ENCODE results near the gene CARD14. TPM values are rescaled to one million over a fixed set of nuclear protein-coding genes. Genes with fewer than 3 reads are reported as not detected.
A peak's percentile ranks its signal among the peaks of the same experiment; 100 is the strongest.

CARD14 gene
- total RNA-seq, 1 experiment from 2014 or later, result 0.24 TPM

DNA sequence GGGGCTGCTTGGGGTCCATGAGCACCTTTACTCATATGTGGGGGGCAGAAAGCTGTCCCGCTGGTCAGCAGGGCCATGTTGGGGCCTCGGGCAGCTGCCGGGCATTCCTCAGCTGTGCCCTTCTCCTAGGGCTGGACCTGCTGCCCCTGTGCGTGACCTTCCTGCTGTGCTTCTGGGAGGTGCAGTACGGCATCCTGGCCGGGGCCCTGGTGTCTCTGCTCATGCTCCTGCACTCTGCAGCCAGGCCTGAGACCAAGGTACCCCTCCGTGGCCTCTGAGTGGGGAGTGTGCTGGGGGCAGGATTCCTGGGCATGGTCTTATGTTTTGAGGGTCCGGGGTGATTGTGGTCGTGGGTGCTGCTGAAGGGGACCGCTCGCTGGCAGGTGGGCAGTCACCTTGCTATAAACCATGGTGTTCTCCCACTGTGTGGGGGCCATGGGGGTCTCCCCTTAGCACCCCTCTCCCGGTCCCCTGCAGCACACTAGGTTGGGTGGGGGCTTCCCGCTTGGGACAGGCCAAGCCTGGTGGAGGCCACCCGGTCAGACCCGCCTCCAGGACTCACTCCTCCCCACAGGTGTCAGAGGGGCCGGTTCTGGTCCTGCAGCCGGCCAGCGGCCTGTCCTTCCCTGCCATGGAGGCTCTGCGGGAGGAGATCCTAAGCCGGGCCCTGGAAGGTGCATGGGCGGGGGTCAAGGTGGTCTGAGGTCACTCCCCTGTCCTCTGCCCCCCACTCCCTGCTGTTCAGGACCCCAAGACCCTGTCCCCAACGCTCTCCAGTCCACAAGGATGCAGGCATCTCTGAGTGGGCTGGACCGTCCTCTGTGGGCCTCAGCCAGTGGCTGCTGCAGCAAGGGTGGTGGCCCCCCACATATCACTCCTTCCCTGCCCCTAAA, 78.4 kb downstream of the CARD14 start:
- Histone ChIP-seq H3K79me1 (ENCODE audit: insufficient read depth, low read depth, low read length, poor library complexity, severe bottlenecking) (no peaks in the 10 kb centered on the region), H3K4me2 (ENCODE audit: insufficient read depth, insufficient read length, low read length) (no peak overlapping the region), H2BK15ac (ENCODE audit: low read depth, low read length) (no peak overlapping the region; the same call in 1 of the 2 replicates), H3K18ac (ENCODE audit: insufficient read length, low read depth, low read length) (no peak overlapping the region), H2AK5ac (ENCODE audit: insufficient read length, low read length) (no peak overlapping the region), H4K20me1 (ENCODE audit: control insufficient read depth, insufficient read depth, insufficient read length) (no peaks in the 10 kb centered on the region), H2BK120ac (ENCODE audit: low read depth, low read length, poor library complexity, severe bottlenecking) (no peak overlapping the region), H3K4ac (ENCODE audit: low read depth, low read length) (no peak overlapping the region), H3K23ac (ENCODE audit: insufficient read length, low read depth, low read length) (no peak overlapping the region), H3T11ph (ENCODE audit: low read length) (no peak overlapping the region), H3K4me1 (ENCODE audit: insufficient read depth, low read length) (no peaks in the 10 kb centered on the region), H3K56ac (ENCODE audit: insufficient read length, low read depth, low read length) (no peak overlapping the region), H2AFZ (ENCODE audit: low read length) (no peak overlapping the region), H2BK12ac (ENCODE audit: insufficient read length, low read depth, low read length) (no peak overlapping the region), H3K23me2 (ENCODE audit: insufficient read length, low read depth, low read length, poor library complexity, severe bottlenecking) (no peaks in the 10 kb centered on the region), H3K27me3 (ENCODE audit: insufficient read depth, low read length) (no peaks in the 10 kb centered on the region), H3K9me3 (ENCODE audit: control insufficient read depth, low read depth, low read length) (no peaks in the 10 kb centered on the region), H3K27ac (ENCODE audit: insufficient read length, low read depth, low read length) (no peak overlapping the region), H2BK5ac (ENCODE audit: insufficient read length, low read length) (no peak overlapping the region), H4K8ac (replicated peaks; ENCODE audit: insufficient read length, low read depth, low read length) (no peak overlapping the region), H3K9ac (ENCODE audit: extremely low read depth, insufficient read length, low read length) (no peak overlapping the region), H4K5ac (ENCODE audit: insufficient read length, low read depth, low read length) (no peak overlapping the region), H3K79me2 (ENCODE audit: insufficient read depth, low read length) (no peaks in the 10 kb centered on the region), H2BK20ac (ENCODE audit: low read depth, low read length, poor library complexity, severe bottlenecking) (no peak overlapping the region), H4K91ac (ENCODE audit: insufficient read length, low read depth, low read length) (no peak overlapping the region), H3K14ac (ENCODE audit: insufficient read depth, low read length) (no peak overlapping the region; the same call in 1 of the 2 replicates)
- H3K9me3 Mint-ChIP-seq, result no peaks in the 10 kb centered on the region
- no CpG with 5 or more reads among the region's 23 CpGs for WGBS (ENCODE audit: extremely low coverage, insufficient read length, low lambda C conversion rate)
- DNase-seq, result no peak
- H3K4me3 Mint-ChIP-seq, result no peak overlapping the region
- H3K36me3 Mint-ChIP-seq (ENCODE audit: insufficient read depth in 1 of 3, low read depth in 3 of 3), result peaks cover 7 to 26% (median 15%) of the 10 kb centered on the region in 3 experiments
- peak overlapping the region in 1 of 3 experiments; percentile 76; a peak in 1 of 7 replicates for H3K27ac Mint-ChIP-seq
- H3K27me3 Mint-ChIP-seq (ENCODE audit: low read depth), result no peaks in the 10 kb centered on the region; the same call in 1 of the 2 replicates
- TF ChIP-seq, protein P1, sequence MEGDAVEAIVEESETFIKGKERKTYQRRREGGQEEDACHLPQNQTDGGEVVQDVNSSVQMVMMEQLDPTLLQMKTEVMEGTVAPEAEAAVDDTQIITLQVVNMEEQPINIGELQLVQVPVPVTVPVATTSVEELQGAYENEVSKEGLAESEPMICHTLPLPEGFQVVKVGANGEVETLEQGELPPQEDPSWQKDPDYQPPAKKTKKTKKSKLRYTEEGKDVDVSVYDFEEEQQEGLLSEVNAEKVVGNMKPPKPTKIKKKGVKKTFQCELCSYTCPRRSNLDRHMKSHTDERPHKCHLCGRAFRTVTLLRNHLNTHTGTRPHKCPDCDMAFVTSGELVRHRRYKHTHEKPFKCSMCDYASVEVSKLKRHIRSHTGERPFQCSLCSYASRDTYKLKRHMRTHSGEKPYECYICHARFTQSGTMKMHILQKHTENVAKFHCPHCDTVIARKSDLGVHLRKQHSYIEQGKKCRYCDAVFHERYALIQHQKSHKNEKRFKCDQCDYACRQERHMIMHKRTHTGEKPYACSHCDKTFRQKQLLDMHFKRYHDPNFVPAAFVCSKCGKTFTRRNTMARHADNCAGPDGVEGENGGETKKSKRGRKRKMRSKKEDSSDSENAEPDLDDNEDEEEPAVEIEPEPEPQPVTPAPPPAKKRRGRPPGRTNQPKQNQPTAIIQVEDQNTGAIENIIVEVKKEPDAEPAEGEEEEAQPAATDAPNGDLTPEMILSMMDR (conservative IDR thresholded peaks at IDR 0.05), result no peak
- H3K4me1 Mint-ChIP-seq, result 0 out of 4 replicates have a peak, but pooled peaks cover 0 to 2% of the 10 kb centered on the region in 2 experiments
